MCF 10A (cell line): Measurements from ENCODE around the gene PCSK5. TPM values are rescaled to one million over a fixed set of nuclear protein-coding genes. Genes with fewer than 3 reads are reported as not detected.
A peak's percentile ranks its signal among the peaks of the same experiment; 100 is the strongest.

ENCODE experiments used
- BruUV-seq: library from RNA; stranded (reverse); fragments of 400-500 nt; replicated peaks from 2 replicates; lab custom pipeline; 2021; lab: Mats Ljungman, UMichigan
- CTCF ChIA-PET: fragments of 300-600 bp; sonication (Branson Sonifier 250); formaldehyde crosslinking; extraction: SDS; loops from one replicate; lab custom pipeline; 2021; ENCODE audit warnings: antibody characterized with exemption, inconsistent platforms; lab: Yijun Ruan, JAX
- POLR2A ChIA-PET: fragments of 300-600, 350-650 bp; sonication (Branson Sonifier 250); formaldehyde crosslinking; extraction: SDS; loops from one replicate; lab custom pipeline; 2020; ENCODE audit warnings: antibody characterized with exemption, inconsistent platforms; lab: Yijun Ruan, JAX
- DNase-seq: peaks from one replicate; pipeline ENCODE4 v3.0.0-alpha.2; 2018; ENCODE audit not compliant: unreplicated experiment
- H3K27ac Mint-ChIP-seq: one replicate; pipeline ENCODE4 v1.8.0; 2022; ENCODE audit warnings: mild to moderate bottlenecking, low read depth, mixed read lengths; ENCODE audit not compliant: unreplicated experiment
- H3K27me3 Mint-ChIP-seq: one replicate; pipeline ENCODE4 v1.8.0; 2022; ENCODE audit warnings: mixed read lengths; ENCODE audit not compliant: insufficient read depth, unreplicated experiment
- H3K36me3 Mint-ChIP-seq: one replicate; pipeline ENCODE4 v1.8.0; 2022; ENCODE audit warnings: mild to moderate bottlenecking, moderate library complexity, mixed read lengths; ENCODE audit not compliant: insufficient read depth, unreplicated experiment
- H3K4me1 Mint-ChIP-seq: one replicate; pipeline ENCODE4 v1.8.0; 2022; ENCODE audit warnings: mixed read lengths; ENCODE audit not compliant: insufficient read depth, unreplicated experiment
- H3K4me3 Mint-ChIP-seq: one replicate; pipeline ENCODE4 v1.8.0; 2022; ENCODE audit warnings: mild to moderate bottlenecking, moderate library complexity, mixed read lengths; ENCODE audit not compliant: unreplicated experiment
- H3K9me3 Mint-ChIP-seq: one replicate; pipeline ENCODE4 v1.8.0; 2022; ENCODE audit warnings: mixed read lengths; ENCODE audit not compliant: unreplicated experiment
- CTCF ChIP-seq: fragments of 200-600 bp; IDR thresholded peaks from one replicate; pipeline ENCODE4 v1.8.0; 2022; ENCODE audit warnings: antibody characterized with exemption, mild to moderate bottlenecking; ENCODE audit not compliant: unreplicated experiment
- intact Hi-C: fragments of 100-400 bp; cut with micrococcal nuclease; formaldehyde crosslinking; loops from 2 replicates; pipeline ENCODE4 v1.14.1; 2022
- total RNA-seq: library from RNA; stranded (reverse); gene quantifications from 2 replicates; pipeline ENCODE4 v1.2.3, GENCODE V29; 2022

PCSK5 gene
- total RNA-seq, 1 experiment from 2014 or later, result not detected

GRCh38 chr9:76206821-76207220 is 316.3 kb downstream of the PCSK5 start:
- BruUV-seq, result no TSS peak
- H3K27me3 Mint-ChIP-seq, result no peaks in the 10 kb centered on the region
- no peak overlapping the region for H3K4me3 Mint-ChIP-seq
- no peaks in the 10 kb centered on the region for H3K4me1 Mint-ChIP-seq
- H3K9me3 Mint-ChIP-seq, result peaks cover 55% of the 10 kb centered on the region
- DNase-seq, result no peak
- no peak overlapping the region for H3K27ac Mint-ChIP-seq
- POLR2A ChIA-PET, result no interaction called here
- TF ChIP-seq CTCF, result no peak
- H3K36me3 Mint-ChIP-seq, result no peaks in the 10 kb centered on the region
- intact Hi-C loops, result no loop called here
- CTCF ChIA-PET, result no interaction called here

- H3K27ac Mint-ChIP-seq, result no peak overlapping the region
Measured at GRCh38 chr9:76213751-76214150, 323.3 kb downstream of the PCSK5 start.

GRCh38 chr9:76215066-76215465 is 324.6 kb downstream of the PCSK5 start:
- ChIA-PET POLR2A (no interaction called here), CTCF (interaction anchor here (0.9 to 1.3 kb wide), 3 partner anchors 70 to 87 kb away, joined by 3 to 5 read pairs (median 4); no protein-coding TSS in a partner anchor)
- intact Hi-C loops, result no loop called here
- H3K27ac Mint-ChIP-seq, result no peak overlapping the region
- no peak for TF ChIP-seq CTCF
- H3K4me1 Mint-ChIP-seq, result no peaks in the 10 kb centered on the region
- no TSS peak for BruUV-seq
- no peaks in the 10 kb centered on the region for H3K36me3 Mint-ChIP-seq
- peaks cover 57% of the 10 kb centered on the region for H3K9me3 Mint-ChIP-seq
- peak; percentile 79 for DNase-seq
- H3K4me3 Mint-ChIP-seq, result no peak overlapping the region
- H3K27me3 Mint-ChIP-seq, result no peaks in the 10 kb centered on the region

More at GRCh38 chr9:76213751-76214150, 323.3 kb downstream of the PCSK5 start:
- BruUV-seq, result no TSS peak
- no peak for TF ChIP-seq CTCF
- no peak for DNase-seq
- Mint-ChIP-seq H3K36me3 (no peaks in the 10 kb centered on the region), H3K27me3 (no peaks in the 10 kb centered on the region), H3K9me3 (peaks cover 59% of the 10 kb centered on the region), H3K4me3 (no peak overlapping the region), H3K4me1 (no peaks in the 10 kb centered on the region)
- ChIA-PET CTCF (no interaction called here), POLR2A (interaction anchor here (0.6 kb wide), 1 partner anchor 13 kb away, joined by 3 read pairs; no protein-coding TSS in a partner anchor)
- intact Hi-C loops, result no loop called here

GRCh38 chr9:76216161-76216649 is 325.7 kb downstream of the PCSK5 start:
- CTCF ChIA-PET, result interaction anchor here (1.3 kb wide), 1 partner anchor 83 kb away, joined by 3 read pairs; no protein-coding TSS in a partner anchor
- H3K4me3 Mint-ChIP-seq, result no peak overlapping the region
- peak; percentile 88 for DNase-seq
- no peak overlapping the region for H3K27ac Mint-ChIP-seq
- POLR2A ChIA-PET, result interaction anchor here (0.8 to 1.0 kb wide), 2 partner anchors 37 to 327 kb away, joined by 3 read pairs; no protein-coding TSS in a partner anchor
- H3K27me3 Mint-ChIP-seq, result no peaks in the 10 kb centered on the region
- TF ChIP-seq CTCF, result no peak
- no peaks in the 10 kb centered on the region for H3K36me3 Mint-ChIP-seq
- BruUV-seq, result no TSS peak
- peaks cover 47% of the 10 kb centered on the region for H3K9me3 Mint-ChIP-seq
- H3K4me1 Mint-ChIP-seq, result no peaks in the 10 kb centered on the region
- intact Hi-C loops, result no loop called here
